ENCODE results near the gene GNA12. TPM values are rescaled to one million over a fixed set of nuclear protein-coding genes. Genes with fewer than 3 reads are reported as not detected.
A peak's percentile ranks its signal among the peaks of the same experiment; 100 is the strongest.

The GNA12 gene
- total RNA-seq, 1 donor from 2014 or later, result 67.2 TPM

- peaks cover 17% of the 10 kb centered on the region for H3K27me3 ChIP-seq (ENCODE audit: insufficient read depth, low read length)
- FAIRE-seq, result no peak
- peaks cover 10% of the 10 kb centered on the region for H3K4me1 Mint-ChIP-seq (ENCODE audit: low read depth, unreplicated experiment)
These were observed 159.6 kb downstream of the GNA12 start for GRCh38 chr7:2684501-2684900.

GRCh38 chr7:2681929-2682799 lies 161.9 kb downstream of the GNA12 start:
- H2AFZ ChIP-seq (ENCODE audit: low read depth, low read length), result no peak overlapping the region
- DNase-seq (ENCODE audit: low read depth) (no peak), FAIRE-seq (no peak)
- H3K4me3 ChIP-seq (ENCODE audit: insufficient read depth, low read depth, low read length), result no peak overlapping the region
- peaks cover 3% of the 10 kb centered on the region for H3K4me1 ChIP-seq (ENCODE audit: insufficient read depth, low read length)
- H4K20me1 ChIP-seq (ENCODE audit: insufficient read depth, low read length), result no peaks in the 10 kb centered on the region
- no peak overlapping the region for H3K4me3 Mint-ChIP-seq (ENCODE audit: unreplicated experiment)
- no peak overlapping the region for H3K9ac ChIP-seq (ENCODE audit: low read length)
- peaks cover 3% of the 10 kb centered on the region for H3K4me1 Mint-ChIP-seq (ENCODE audit: low read depth, unreplicated experiment)
- H3K27ac ChIP-seq (ENCODE audit: low read depth, low read length), result no peak overlapping the region
- H3K27me3 Mint-ChIP-seq (ENCODE audit: low read depth, unreplicated experiment), result peaks cover 18% of the 10 kb centered on the region
- peaks cover 2% of the 10 kb centered on the region for H3K9me3 Mint-ChIP-seq (ENCODE audit: unreplicated experiment)
- TF ChIP-seq CTCF (IDR thresholded peaks at IDR 0.05; ENCODE audit: insufficient read depth, low read depth, low read length), result no peak
- peak; percentile 4 for TF ChIP-seq EZH2 (IDR thresholded peaks at IDR 0.05; ENCODE audit: insufficient read depth, low read length)
- peaks cover 4% of the 10 kb centered on the region for H3K36me3 Mint-ChIP-seq (ENCODE audit: low read depth, unreplicated experiment)
- H3K9me3 ChIP-seq (ENCODE audit: insufficient read depth, low read depth, low read length), result no peaks in the 10 kb centered on the region
- H3K4me2 ChIP-seq (ENCODE audit: low read length), result no peak overlapping the region
- H3K27ac Mint-ChIP-seq (ENCODE audit: unreplicated experiment), result no peak overlapping the region
- no peaks in the 10 kb centered on the region for H3K36me3 ChIP-seq (ENCODE audit: insufficient read depth, low read length)
- H3K27me3 ChIP-seq (ENCODE audit: insufficient read depth, low read length), result peaks cover 10% of the 10 kb centered on the region
- no peaks in the 10 kb centered on the region for H3K79me2 ChIP-seq (ENCODE audit: insufficient read depth, low read length)

More at GRCh38 chr7:2684501-2684900, 159.6 kb downstream of the GNA12 start:
- Histone ChIP-seq H3K9ac (ENCODE audit: low read length) (no peak overlapping the region), H3K79me2 (ENCODE audit: insufficient read depth, low read length) (no peaks in the 10 kb centered on the region), H3K4me2 (ENCODE audit: low read length) (no peak overlapping the region), H3K27ac (ENCODE audit: low read depth, low read length) (no peak overlapping the region), H3K4me1 (ENCODE audit: insufficient read depth, low read length) (peaks cover 21% of the 10 kb centered on the region), H2AFZ (ENCODE audit: low read depth, low read length) (no peak overlapping the region), H3K36me3 (ENCODE audit: insufficient read depth, low read length) (no peaks in the 10 kb centered on the region), H4K20me1 (ENCODE audit: insufficient read depth, low read length) (peaks cover 5% of the 10 kb centered on the region), H3K4me3 (ENCODE audit: insufficient read depth, low read depth, low read length) (no peak overlapping the region), H3K9me3 (ENCODE audit: insufficient read depth, low read depth, low read length) (no peaks in the 10 kb centered on the region)
- H3K4me3 Mint-ChIP-seq (ENCODE audit: unreplicated experiment), result no peak overlapping the region
- DNase-seq (ENCODE audit: low read depth), result no peak
- H3K27ac Mint-ChIP-seq (ENCODE audit: unreplicated experiment), result no peak overlapping the region
- peaks cover 4% of the 10 kb centered on the region for H3K36me3 Mint-ChIP-seq (ENCODE audit: low read depth, unreplicated experiment)
- H3K9me3 Mint-ChIP-seq (ENCODE audit: unreplicated experiment), result peaks cover 2% of the 10 kb centered on the region
- peaks cover 27% of the 10 kb centered on the region for H3K27me3 Mint-ChIP-seq (ENCODE audit: low read depth, unreplicated experiment)
- TF ChIP-seq EZH2 (IDR thresholded peaks at IDR 0.05; ENCODE audit: insufficient read depth, low read length), result no peak
- TF ChIP-seq CTCF (IDR thresholded peaks at IDR 0.05; ENCODE audit: insufficient read depth, low read depth, low read length), result no peak
